Pancreas (tissue), 10 donors: Measurements from ENCODE around the gene RBM17. TPM values are rescaled to one million over a fixed set of nuclear protein-coding genes. Genes with fewer than 3 reads are reported as not detected.

Experiments used
- ATAC-seq, 4 donors: fragments of 200-7000 bp; cut with Tn5 transposase; one replicate each; pipeline versions ENCODE4 v1.8.0 to v1.9.1; 2020; ENCODE audit warnings: mild to moderate bottlenecking in 4 of 4, moderate library complexity in 4 of 4
- DNase-seq, 6 donors: peaks; one replicate each; pipeline ENCODE4 v3.0.0-alpha.2; 2020
- FAIRE-seq: peaks from 2 replicates; lab custom pipeline; 2012; peaks lifted over from hg19 to GRCh38; lab: Jason Lieb, UNC
- H3K27ac ChIP-seq, 4 donors: fragments of 200-600 bp; sonication (generic); 1 replicate in 3 of 4; 2 replicates in 1 of 4; pipeline versions ENCODE4 v1.5.0 to v1.8.0; 2020
- H3K27me3 ChIP-seq, 4 donors: fragments of 200-600 bp; one replicate each; pipeline ENCODE4 v1.8.0; 2021
- H3K36me3 ChIP-seq, 3 donors: fragments of 200-600 bp; sonication (generic) in 1 of 3; one replicate each; pipeline versions ENCODE4 v1.5.0 to v1.8.0; 2020 to 2021
- H3K4me1 ChIP-seq, 3 donors: fragments of 200-600 bp; one replicate each; pipeline ENCODE4 v1.8.0; 2021
- H3K4me3 ChIP-seq, 4 donors: fragments of 200-600 bp; sonication (generic) in 2 of 4; one replicate each; pipeline versions ENCODE4 v1.5.0 to v1.8.0; 2020 to 2021
- H3K9me3 ChIP-seq, 4 donors: fragments of 200-600 bp; one replicate each; pipeline ENCODE4 v1.8.0; 2021
- WGBS, 2 donors: extraction: QIAGEN DNeasy Blood & Tissue Kit; methylation state at CpG; one replicate each; pipeline ENCODE4 v1.1.7; 2013; 5-methylcytosine and 5-hydroxymethylcytosine counted together
- intact Hi-C, 3 donors: fragments of 100-400 bp; cut with DNase I; formaldehyde crosslinking; loops; one replicate each; pipeline versions ENCODE4 v1.11.1 to v1.14.2; 2022
- polyA plus RNA-seq, 2 donors: library from polyadenylated mRNA; stranded (reverse); fragments of 200-250 nt; gene quantifications; one replicate each; pipeline ENCODE4 v1.2.3, GENCODE V29; 2013
- total RNA-seq, 6 donors: library from RNA; stranded (reverse); fragmentation: NEBNext Ultra II Directional in 4 of 6; extraction: Animal tissue kit (Norgen Biotek cat#: 25700) in 4 of 6; gene quantifications; one replicate each; pipeline versions ENCODE4 v1.2.1 to v1.2.4, GENCODE V29; 2021 to 2023
- TF ChIP-seq, protein P1 (sequence below), 4 donors: fragments of 200-600 bp; sonication (generic) in 3 of 4; IDR thresholded peaks; one replicate each; pipeline versions ENCODE4 v1.5.0 to v1.8.0; 2021; ENCODE audit warnings: antibody characterized with exemption in 4 of 4
- donor health status: healthy with polysubstance abuse.
- donor health status: DM: no; HTN: no; CAD: no; lungs with moderate emphysema.
- donor health status: DM: no; HTN: no; CAD: no.
- donor health status: control.
- donor health status: control.
- donor health status: Bipolar disorder and iron deficiency.
- donor health status: DM: yes; HTN: yes; CAD: no.
- donor health status: DM: no; HTN: no; CAD: no.
- donor health status: DM: no; HTN: no; CAD: no.
- donor health status: DM: yes; HTN: yes; CAD: no.

RBM17 gene
- total and polyA plus RNA-seq, 8 donors = 31.0 to 101 (median 43.7) TPM

DNA sequence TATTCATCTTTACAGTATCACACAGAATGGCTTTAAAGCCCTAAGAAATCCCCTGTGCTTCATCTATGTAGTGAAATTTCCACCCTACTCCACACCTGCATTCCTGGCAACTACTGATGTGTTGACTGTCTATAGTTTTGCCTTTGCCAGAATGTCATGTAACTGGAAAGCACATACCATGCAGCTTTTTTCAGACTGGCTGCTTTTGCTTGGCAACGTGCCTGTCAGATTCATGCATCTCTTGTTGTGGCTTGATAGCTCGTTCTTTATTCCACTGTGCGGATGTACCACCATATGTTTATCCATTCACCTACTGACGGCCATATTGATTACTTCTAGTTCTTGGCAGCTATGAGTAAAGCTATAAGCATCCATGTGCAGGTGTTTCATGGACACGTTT, 30.6 kb downstream of the RBM17 start:
- Histone ChIP-seq H3K9me3 (no peaks in the 10 kb centered on the region), H3K4me1 (no peaks in the 10 kb centered on the region), H3K36me3 (peaks cover 0 to 5% (median 4%) of the 10 kb centered on the region in 3 donors), H3K27ac (no peak overlapping the region), H3K4me3 (no peak overlapping the region), H3K27me3 (no peaks in the 10 kb centered on the region)
- ATAC-seq (peak; percentile 46 to 74 (median 52)), DNase-seq (no peak), FAIRE-seq (no peak)
- 27 to 34% methylated on average over 5 of the region's 5 CpGs for WGBS, 2 donors
- TF ChIP-seq, protein P1, sequence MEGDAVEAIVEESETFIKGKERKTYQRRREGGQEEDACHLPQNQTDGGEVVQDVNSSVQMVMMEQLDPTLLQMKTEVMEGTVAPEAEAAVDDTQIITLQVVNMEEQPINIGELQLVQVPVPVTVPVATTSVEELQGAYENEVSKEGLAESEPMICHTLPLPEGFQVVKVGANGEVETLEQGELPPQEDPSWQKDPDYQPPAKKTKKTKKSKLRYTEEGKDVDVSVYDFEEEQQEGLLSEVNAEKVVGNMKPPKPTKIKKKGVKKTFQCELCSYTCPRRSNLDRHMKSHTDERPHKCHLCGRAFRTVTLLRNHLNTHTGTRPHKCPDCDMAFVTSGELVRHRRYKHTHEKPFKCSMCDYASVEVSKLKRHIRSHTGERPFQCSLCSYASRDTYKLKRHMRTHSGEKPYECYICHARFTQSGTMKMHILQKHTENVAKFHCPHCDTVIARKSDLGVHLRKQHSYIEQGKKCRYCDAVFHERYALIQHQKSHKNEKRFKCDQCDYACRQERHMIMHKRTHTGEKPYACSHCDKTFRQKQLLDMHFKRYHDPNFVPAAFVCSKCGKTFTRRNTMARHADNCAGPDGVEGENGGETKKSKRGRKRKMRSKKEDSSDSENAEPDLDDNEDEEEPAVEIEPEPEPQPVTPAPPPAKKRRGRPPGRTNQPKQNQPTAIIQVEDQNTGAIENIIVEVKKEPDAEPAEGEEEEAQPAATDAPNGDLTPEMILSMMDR (IDR thresholded peaks at IDR 0.05) = no peak
- intact Hi-C loops = loop anchor here in 1 of 3 donors (10.0 kb wide), 1 partner anchor 285 kb away; no protein-coding TSS in a partner anchor

DNA sequence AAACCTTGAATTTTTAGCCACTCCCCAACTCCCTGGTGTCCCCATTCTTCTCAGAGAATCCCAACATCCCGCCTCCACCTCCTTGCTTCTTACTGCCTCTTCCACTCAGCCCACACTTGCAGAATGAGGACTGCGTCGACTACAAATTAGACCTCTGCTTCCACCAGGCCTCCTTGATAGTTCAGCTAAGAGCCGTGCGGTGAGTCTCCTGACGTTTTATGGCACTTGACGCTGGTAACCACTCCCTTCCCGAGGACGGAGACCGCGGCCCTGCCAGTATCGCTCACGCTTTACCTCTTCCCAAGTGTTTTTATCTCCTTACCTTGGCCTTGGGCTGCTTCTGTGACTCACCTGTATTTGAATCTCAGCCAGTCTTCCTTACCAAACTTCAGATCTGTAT, 31.1 kb downstream of the RBM17 start:
- intact Hi-C loops = loop anchor here in 1 of 3 donors (10.0 kb wide), 1 partner anchor 285 kb away; no protein-coding TSS in a partner anchor

DNA sequence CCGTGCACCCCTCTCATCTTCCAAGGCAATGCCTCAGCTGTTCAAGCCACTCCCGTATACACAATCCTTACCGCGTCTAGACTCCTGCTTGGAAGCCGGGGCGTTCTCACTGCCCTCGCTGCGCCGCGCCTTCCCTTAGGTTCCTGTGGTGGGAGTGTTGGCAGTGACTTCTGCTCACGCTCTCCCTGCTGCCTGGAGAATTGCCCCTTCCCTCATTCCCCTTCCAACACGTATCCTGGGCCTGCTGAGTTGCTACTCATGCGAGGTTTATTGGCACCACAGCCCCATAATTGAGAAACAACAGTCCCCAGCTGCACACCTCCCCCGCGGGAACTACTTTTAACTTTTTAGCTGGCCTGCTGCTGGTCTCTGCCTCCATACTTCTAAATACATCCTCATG, 31.9 kb downstream of the RBM17 start:
- no peaks in the 10 kb centered on the region for H3K9me3 ChIP-seq
- FAIRE-seq (no peak), DNase-seq (peak in 1 of 6 donors; percentile 19), ATAC-seq (no peak)
- TF ChIP-seq, protein P1 (IDR thresholded peaks at IDR 0.05) = no peak
- H3K27me3 ChIP-seq = no peaks in the 10 kb centered on the region
- no peaks in the 10 kb centered on the region for H3K36me3 ChIP-seq
- WGBS, 2 donors = 77 to 78% methylated on average over 15 of the region's 15 CpGs
- intact Hi-C loops = no loop called here
- no peak overlapping the region for H3K4me3 ChIP-seq
- H3K4me1 ChIP-seq = no peaks in the 10 kb centered on the region
- H3K27ac ChIP-seq = no peak overlapping the region

More for the DNA sequence above, 31.1 kb downstream of the RBM17 start:
- DNase-seq = peak in 2 of 6 donors; percentile 29 to 34
- WGBS, 2 donors = 54 to 67% methylated on average over 13 of the region's 13 CpGs
- H3K27ac ChIP-seq = no peak overlapping the region
- FAIRE-seq = no peak
- TF ChIP-seq, protein P1 (IDR thresholded peaks at IDR 0.05) = no peak
- no peaks in the 10 kb centered on the region for H3K9me3 ChIP-seq
- ATAC-seq = peak; percentile 33 to 56 (median 48)
- no peaks in the 10 kb centered on the region for H3K4me1 ChIP-seq
- H3K36me3 ChIP-seq = peaks cover 0 to under 1% (median 0%) of the 10 kb centered on the region in 3 donors
- H3K27me3 ChIP-seq = no peaks in the 10 kb centered on the region
- H3K4me3 ChIP-seq = no peak overlapping the region

DNA sequence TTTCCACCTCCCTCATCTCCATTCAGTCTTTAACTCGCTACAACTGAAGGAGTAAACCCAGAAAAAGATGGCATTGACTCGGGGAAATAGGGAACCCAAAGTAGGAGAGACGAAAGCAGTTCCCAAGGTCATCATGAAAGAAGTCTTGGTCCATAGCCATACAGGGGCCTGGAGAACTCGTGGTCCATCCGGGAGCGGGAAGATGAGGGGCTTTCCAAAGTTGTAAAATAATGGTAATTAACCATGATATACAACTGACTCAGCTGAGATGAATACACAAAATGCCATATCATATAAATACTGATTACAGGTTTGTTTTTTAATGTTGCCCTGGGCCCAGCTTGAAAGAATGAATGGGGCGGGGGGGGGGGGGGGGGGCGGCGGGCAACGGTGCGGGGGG, 32.3 kb downstream of the RBM17 start:
- no peaks in the 10 kb centered on the region for H3K36me3 ChIP-seq
- TF ChIP-seq, protein P1 (IDR thresholded peaks at IDR 0.05) = no peak
- H3K4me1 ChIP-seq = no peaks in the 10 kb centered on the region
- no peak for DNase-seq
- no peak overlapping the region for H3K27ac ChIP-seq
- ATAC-seq = no peak
- H3K9me3 ChIP-seq = no peaks in the 10 kb centered on the region
- 67 to 71% methylated on average over 11 of the region's 11 CpGs for WGBS, 2 donors
- no peak overlapping the region for H3K4me3 ChIP-seq
- intact Hi-C loops = no loop called here
- FAIRE-seq = no peak
- no peaks in the 10 kb centered on the region for H3K27me3 ChIP-seq

DNA sequence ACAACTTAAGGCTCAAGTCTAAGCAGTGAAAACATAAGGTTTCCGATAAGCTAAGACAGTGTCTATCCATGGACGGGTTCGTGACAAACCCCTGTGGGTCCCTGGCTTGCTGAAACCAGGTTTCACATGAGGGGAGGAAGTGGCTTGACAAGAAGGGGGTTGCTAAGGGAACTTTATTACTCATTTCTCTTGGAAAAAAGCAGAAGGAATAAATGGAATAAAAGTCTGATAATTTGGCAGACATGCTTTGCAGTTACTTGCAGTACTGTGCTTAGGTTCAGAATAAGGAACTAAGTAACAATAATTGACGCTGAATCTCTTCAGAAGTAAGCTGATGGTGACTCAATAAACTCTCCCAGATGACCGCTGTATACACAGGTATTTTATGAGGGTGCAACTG, 34.7 kb downstream of the RBM17 start:
- H3K27me3 ChIP-seq = no peaks in the 10 kb centered on the region
- H3K4me1 ChIP-seq = no peaks in the 10 kb centered on the region
- H3K36me3 ChIP-seq = no peaks in the 10 kb centered on the region
- H3K4me3 ChIP-seq = no peak overlapping the region
- TF ChIP-seq, protein P1 (IDR thresholded peaks at IDR 0.05) = no peak
- no peak for DNase-seq
- H3K27ac ChIP-seq = no peak overlapping the region
- intact Hi-C loops = no loop called here
- 77 to 93% methylated on average over 5 of the region's 5 CpGs for WGBS, 2 donors
- H3K9me3 ChIP-seq = no peaks in the 10 kb centered on the region
- no peak for FAIRE-seq
- peak in 2 of 4 donors; percentile 13 to 16 for ATAC-seq
